ENCODE data around the gene KNSTRN.
A peak's percentile ranks its signal among the peaks of the same experiment; 100 is the strongest.

Gene KNSTRN

DNA sequence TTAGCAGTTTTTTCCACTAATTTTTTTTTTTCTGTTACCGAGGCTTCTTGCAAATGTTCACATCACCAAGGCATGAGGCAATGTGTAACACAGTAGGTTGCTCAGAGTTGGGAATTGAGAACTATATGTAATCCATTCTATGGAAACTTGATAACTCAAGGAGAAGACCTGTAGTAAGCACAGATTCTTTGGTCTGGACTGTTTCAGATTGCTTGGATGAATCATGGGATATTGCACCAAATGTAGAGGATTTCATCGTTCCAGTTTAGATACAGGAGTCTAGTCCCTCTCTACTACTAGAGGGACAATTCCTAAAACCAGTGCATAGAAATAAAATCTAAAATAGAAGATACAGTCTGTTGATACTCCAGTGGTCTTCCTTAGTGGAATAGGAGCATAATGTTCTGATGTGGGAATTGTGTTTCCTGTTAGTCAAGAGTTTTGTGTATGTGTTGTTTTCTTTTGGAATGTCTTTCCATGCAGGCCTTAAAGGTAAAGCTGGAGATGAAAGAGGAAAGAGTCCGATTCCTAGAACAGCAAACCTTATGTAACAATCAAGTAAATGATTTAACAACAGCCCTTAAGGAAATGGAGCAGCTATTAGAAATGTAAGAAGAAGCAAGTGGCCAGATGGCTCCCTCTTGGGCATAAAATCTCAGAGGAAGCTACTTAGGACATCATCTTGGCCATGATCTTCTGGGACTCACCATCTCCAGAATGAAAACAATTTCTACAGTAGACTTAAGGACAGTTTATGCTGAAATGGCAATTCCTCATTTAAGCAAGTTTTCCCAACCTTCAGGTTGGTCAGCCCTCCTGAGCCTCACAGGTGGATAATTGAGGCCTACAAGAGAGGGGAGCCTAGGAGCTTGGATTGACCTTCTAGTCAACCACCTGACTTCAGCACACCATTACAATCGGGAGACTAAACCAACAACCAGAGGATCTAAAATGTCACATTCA is 10.7 kb downstream of the KNSTRN start:
- H3K27ac ChIP-seq: no peak overlapping the region
- TF ChIP-seq ZFX (IDR thresholded peaks at IDR 0.05): no peak
- TF ChIP-seq, protein P1, sequence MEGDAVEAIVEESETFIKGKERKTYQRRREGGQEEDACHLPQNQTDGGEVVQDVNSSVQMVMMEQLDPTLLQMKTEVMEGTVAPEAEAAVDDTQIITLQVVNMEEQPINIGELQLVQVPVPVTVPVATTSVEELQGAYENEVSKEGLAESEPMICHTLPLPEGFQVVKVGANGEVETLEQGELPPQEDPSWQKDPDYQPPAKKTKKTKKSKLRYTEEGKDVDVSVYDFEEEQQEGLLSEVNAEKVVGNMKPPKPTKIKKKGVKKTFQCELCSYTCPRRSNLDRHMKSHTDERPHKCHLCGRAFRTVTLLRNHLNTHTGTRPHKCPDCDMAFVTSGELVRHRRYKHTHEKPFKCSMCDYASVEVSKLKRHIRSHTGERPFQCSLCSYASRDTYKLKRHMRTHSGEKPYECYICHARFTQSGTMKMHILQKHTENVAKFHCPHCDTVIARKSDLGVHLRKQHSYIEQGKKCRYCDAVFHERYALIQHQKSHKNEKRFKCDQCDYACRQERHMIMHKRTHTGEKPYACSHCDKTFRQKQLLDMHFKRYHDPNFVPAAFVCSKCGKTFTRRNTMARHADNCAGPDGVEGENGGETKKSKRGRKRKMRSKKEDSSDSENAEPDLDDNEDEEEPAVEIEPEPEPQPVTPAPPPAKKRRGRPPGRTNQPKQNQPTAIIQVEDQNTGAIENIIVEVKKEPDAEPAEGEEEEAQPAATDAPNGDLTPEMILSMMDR (conservative IDR thresholded peaks at IDR 0.05): no peak

DNA sequence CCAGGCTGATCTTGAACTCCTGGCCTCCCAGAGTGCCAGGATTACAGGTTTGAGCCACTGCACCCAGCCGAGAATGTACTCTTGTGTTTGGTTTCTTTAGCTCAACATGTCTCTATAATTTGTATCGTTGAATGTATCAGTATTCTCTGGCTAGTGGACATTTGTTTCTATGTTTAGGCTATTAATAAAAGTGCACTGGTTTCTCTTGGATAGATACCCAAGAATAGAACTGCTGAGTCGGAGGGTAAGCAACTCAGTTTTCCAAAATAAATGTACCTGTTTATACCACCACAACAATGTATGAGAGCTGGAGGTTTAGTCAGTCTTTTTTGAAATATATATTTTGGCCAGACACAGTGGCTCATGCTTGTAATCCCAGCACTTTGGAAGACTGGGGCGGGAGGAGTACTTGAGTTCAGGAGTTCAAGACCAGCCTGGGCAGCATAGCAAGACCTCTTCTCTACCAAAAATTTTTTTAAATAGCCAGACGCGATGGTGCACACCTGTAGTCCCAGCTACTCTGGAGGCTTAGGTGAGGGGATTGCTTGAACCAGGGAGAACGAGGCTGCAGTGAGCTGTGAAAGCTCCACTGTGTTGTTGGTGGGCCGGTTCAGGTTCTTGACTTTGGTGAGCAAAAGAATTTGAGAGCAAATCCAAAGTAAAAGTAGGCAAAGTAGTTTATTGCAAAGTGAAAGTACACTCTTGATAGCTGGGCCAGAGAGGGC is 15.3 kb downstream of the KNSTRN start:
- no peak for TF ChIP-seq ZFX (IDR thresholded peaks at IDR 0.05)
- TF ChIP-seq, protein P1 (conservative IDR thresholded peaks at IDR 0.05): no peak
- no peak overlapping the region for H3K27ac ChIP-seq

DNA sequence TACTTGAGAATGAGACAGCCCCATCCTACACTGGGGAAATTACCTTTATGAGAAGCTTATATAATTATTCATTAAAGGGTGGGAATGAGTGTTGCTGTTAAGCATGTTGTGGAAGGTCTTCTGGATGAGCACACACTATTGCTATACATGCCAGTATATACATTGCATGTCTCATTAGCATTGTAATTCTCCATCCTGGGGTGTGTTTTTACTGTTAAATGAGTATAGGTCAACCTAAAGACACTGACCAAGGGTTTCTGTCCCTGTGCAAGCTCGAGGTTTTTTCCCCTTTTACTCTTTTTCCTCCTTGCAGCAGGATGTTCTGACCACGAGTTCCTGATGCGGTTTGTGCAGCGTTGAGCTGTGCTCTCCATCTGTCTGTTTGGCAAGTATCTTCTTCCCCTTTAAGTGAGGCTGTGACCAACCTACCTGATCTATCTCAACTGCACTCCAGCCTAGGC is 15.9 kb downstream of the KNSTRN start:
- H3K27ac ChIP-seq: no peak overlapping the region
- TF ChIP-seq, protein P1 (conservative IDR thresholded peaks at IDR 0.05): no peak
- no peak for TF ChIP-seq ZFX (IDR thresholded peaks at IDR 0.05)

DNA sequence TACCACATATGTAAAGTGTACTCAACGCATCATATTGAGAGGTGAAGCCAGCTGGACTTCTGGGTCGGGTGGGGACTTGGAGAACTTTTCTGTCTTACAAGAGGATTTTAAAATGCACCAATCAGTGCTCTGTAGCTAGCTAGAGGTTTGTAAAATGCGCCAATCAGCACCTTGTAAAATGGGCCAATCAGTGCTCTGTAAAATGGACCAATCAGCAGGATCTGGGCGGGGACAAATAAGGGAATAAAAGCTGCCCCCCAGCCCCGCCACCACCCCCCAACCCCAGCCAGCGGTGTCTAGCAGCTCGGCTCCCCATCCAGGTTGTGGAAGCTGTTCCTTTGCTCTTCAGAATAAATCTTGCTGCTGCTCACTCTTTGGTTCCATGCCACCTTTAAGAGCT is 16.8 kb downstream of the KNSTRN start:
- H3K27ac ChIP-seq: no peak overlapping the region
- TF ChIP-seq ZFX (IDR thresholded peaks at IDR 0.05): no peak
- TF ChIP-seq, protein P1 (conservative IDR thresholded peaks at IDR 0.05): no peak

- peak; percentile 87; the same call in 1 of the 2 replicates for TF ChIP-seq ZFX (IDR thresholded peaks at IDR 0.05)
- TF ChIP-seq, protein P1 (conservative IDR thresholded peaks at IDR 0.05): no peak
- H3K27ac ChIP-seq: peak within 1 kb of the TSS; percentile 88
These were observed 23.2 kb downstream of the KNSTRN start, which contains the start of gene IVD for GRCh38 chr15:40405501-40406381. IVD (plus strand) TSS chr15:40405795; CDS start chr15:40405828, 33 bp downstream.

- peak overlapping the region; percentile 88; the same call in 1 of the 2 replicates for H3K27ac ChIP-seq
- TF ChIP-seq ZFX (IDR thresholded peaks at IDR 0.05): no peak
- TF ChIP-seq, protein P1 (conservative IDR thresholded peaks at IDR 0.05): no peak
These were observed 24.9 kb downstream of the KNSTRN start for GRCh38 chr15:40407330-40407990.
